HepG2 (cell line): ENCODE data around the gene TBC1D20. TPM values are rescaled to one million over a fixed set of nuclear protein-coding genes. Genes with fewer than 3 reads are reported as not detected.

Experiments
- ATF5 ChIP-seq: sonication (generic); formaldehyde crosslinking; IDR thresholded peaks from 2 replicates; pipeline ENCODE4 v1.4.0; 2020; ENCODE audit warnings: mild to moderate bottlenecking, low read depth, missing genetic modification reagents
- CENPT ChIP-seq: sonication (generic); formaldehyde crosslinking; IDR thresholded peaks from 2 replicates; pipeline ENCODE4 v1.8.0; 2022; ENCODE audit warnings: low read depth, mild to moderate bottlenecking, moderate library complexity, missing genetic modification reagents
- ETV6 ChIP-seq: sonication (generic); formaldehyde crosslinking; conservative IDR thresholded peaks from 2 replicates; pipeline ENCODE4 v1.4.0; 2020; ENCODE audit warnings: missing genetic modification reagents
- PCBP1 ChIP-seq: fragments of 200-400 bp; formaldehyde crosslinking; IDR thresholded peaks from 2 replicates; pipeline ENCODE4 v1.6.1; 2017; ENCODE audit warnings: mild to moderate bottlenecking, low read depth, low read length, borderline replicate concordance
- STAT5B ChIP-seq: sonication (generic); formaldehyde crosslinking; IDR thresholded peaks from 2 replicates; pipeline ENCODE4 v1.4.0; 2020; ENCODE audit warnings: missing genetic modification reagents
- STAT6 ChIP-seq: sonication (generic); formaldehyde crosslinking; IDR thresholded peaks from 2 replicates; pipeline ENCODE4 v1.4.0; 2020; ENCODE audit warnings: missing genetic modification reagents, mild to moderate bottlenecking, borderline replicate concordance
- TEAD2 ChIP-seq: sonication (generic); formaldehyde crosslinking; IDR thresholded peaks from 2 replicates; pipeline ENCODE4 v1.9.0; 2021; ENCODE audit warnings: missing genetic modification reagents
- ZBTB14 ChIP-seq: sonication (generic); formaldehyde crosslinking; IDR thresholded peaks from 2 replicates; pipeline ENCODE4 v1.4.0; 2020; ENCODE audit warnings: missing genetic modification reagents
- ZBTB7A ChIP-seq: sonication (generic); formaldehyde crosslinking; IDR thresholded peaks from 2 replicates; pipeline ENCODE4 v1.8.0; 2022; ENCODE audit warnings: mild to moderate bottlenecking, missing genetic modification reagents
- ZBTB7B ChIP-seq: sonication (generic); formaldehyde crosslinking; IDR thresholded peaks from 2 replicates; pipeline ENCODE4 v1.4.0; 2020; ENCODE audit warnings: missing genetic modification reagents
- ZBTB8A ChIP-seq: sonication (generic); formaldehyde crosslinking; IDR thresholded peaks from 2 replicates; pipeline ENCODE4 v1.4.0; 2020; ENCODE audit warnings: mild to moderate bottlenecking, low read depth, missing genetic modification reagents, borderline replicate concordance
- ZFP82 ChIP-seq: sonication (generic); formaldehyde crosslinking; IDR thresholded peaks from 2 replicates; pipeline ENCODE4 v1.5.1; 2020; ENCODE audit warnings: mild to moderate bottlenecking, missing genetic modification reagents, borderline replicate concordance
- ZFP90 ChIP-seq: sonication (generic); formaldehyde crosslinking; IDR thresholded peaks from 2 replicates; pipeline ENCODE4 v1.8.0; 2022; ENCODE audit warnings: missing genetic modification reagents, mild to moderate bottlenecking, inconsistent platforms, borderline replicate concordance
- ZNF136 ChIP-seq: sonication (generic); formaldehyde crosslinking; IDR thresholded peaks from 2 replicates; pipeline ENCODE4 v1.8.1; 2022; ENCODE audit warnings: low read depth, mild to moderate bottlenecking, moderate library complexity, missing genetic modification reagents
- ZNF280B ChIP-seq: sonication (generic); formaldehyde crosslinking; IDR thresholded peaks from 2 replicates; pipeline ENCODE4 v1.5.0; 2020; ENCODE audit warnings: missing genetic modification reagents, mild to moderate bottlenecking, borderline replicate concordance
- ZNF839 ChIP-seq: sonication (generic); formaldehyde crosslinking; IDR thresholded peaks from 2 replicates; pipeline ENCODE4 v1.4.0; 2020; ENCODE audit warnings: missing genetic modification reagents, mild to moderate bottlenecking, borderline replicate concordance
- ZSCAN29 ChIP-seq: sonication (generic); formaldehyde crosslinking; conservative IDR thresholded peaks from 2 replicates; pipeline ENCODE4 v1.4.0; 2020; ENCODE audit warnings: mild to moderate bottlenecking, missing genetic modification reagents
- polyA plus RNA-seq, 8 experiments: library from polyadenylated mRNA; depleted of rRNA in 3 of 8; stranded (reverse) in 7 of 8; unstranded in 1 of 8; fragments of >200 nt; fragmentation: Illumina TruSeq in 4 of 8; extraction: Trizol in 4 of 8; gene quantifications; 2 replicates each; pipeline versions ENCODE4 v1.2.1 to v1.2.3, GENCODE V29; 2011 to 2016; ENCODE audit warnings: low read depth in 4 of 8, missing spikeins in 1 of 8, mixed read lengths in 1 of 8; ENCODE audit not compliant: insufficient read depth in 1 of 8
- total RNA-seq, 5 experiments: library from RNA; depleted of rRNA; stranded (reverse); fragments of >200 nt; fragmentation: Illumina TruSeq; extraction: Trizol; gene quantifications; 2 replicates each; pipeline ENCODE4 v1.2.3, GENCODE V29; 2016; ENCODE audit warnings: low read depth in 1 of 5

The TBC1D20 gene
- total and polyA plus RNA-seq, 2 of the 13 experiments (the other 11 are each of a cell fraction or from before 2014, with no cell fraction given), result 36.6 to 47.1 TPM

GRCh38 chr20:396252-396618 is 66.1 kb downstream of the TBC1D20 start (continued):
- no peak for TF ChIP-seq ZBTB8A (CRISPR knock-in tag)
- no peak for TF ChIP-seq ZBTB14
- peak; percentile 14; the same call in 1 of the 2 replicates for TF ChIP-seq ZFP90 (CRISPR knock-in tag)
- TF ChIP-seq ZBTB7A (CRISPR knock-in tag), result no peak
- no peak for TF ChIP-seq ATF5
- TF ChIP-seq ZBTB7B, result no peak
- TF ChIP-seq ZFP82 (CRISPR knock-in tag), result no peak
- TF ChIP-seq ZNF839 (CRISPR knock-in tag), result no peak
- TF ChIP-seq STAT6 (CRISPR knock-in tag), result no peak
- no peak for TF ChIP-seq ZNF136 (CRISPR knock-in tag)
- TF ChIP-seq STAT5B, result no peak
- TF ChIP-seq TEAD2, result no peak
- TF ChIP-seq CENPT (CRISPR knock-in tag), result no peak
- peak; percentile 89 for TF ChIP-seq ZNF280B (CRISPR knock-in tag)
- TF ChIP-seq PCBP1, result 0 out of 2 replicates have a peak, but pooled peaks have one; percentile 76
- no peak for TF ChIP-seq ZSCAN29
- TF ChIP-seq ETV6 (CRISPR knock-in tag), result 0 out of 2 replicates have a peak, but pooled peaks have one; percentile 16
